ENCODE results near the gene PRC1. TPM values are rescaled to one million over a fixed set of nuclear protein-coding genes. Genes with fewer than 3 reads are reported as not detected.

Gene PRC1
- total and polyA plus RNA-seq, 3 experiments from 2014 or later = 3.4 to 79.9 (median 79.7) TPM

- Mint-ChIP-seq H3K27ac (peak overlapping the region in 1 of 8 donors; percentile 4), H3K27me3 (peaks cover 0 to 1% of the 10 kb centered on the region in 2 donors), H3K4me3 (no peak overlapping the region), H3K4me1 (no peaks in the 10 kb centered on the region), H3K36me3 (peaks cover 0 to 24% (median 0%) of the 10 kb centered on the region in 3 donors), H3K9me3 (no peaks in the 10 kb centered on the region)
- no peaks in the 10 kb centered on the region for H3K4me1 ChIP-seq (ENCODE audit: insufficient read depth, low read length)
- CTCF ChIA-PET = interaction anchor here (0.7 to 2.3 kb wide), 3 partner anchors 12 to 39 kb away, joined by 3 to 8 read pairs (median 3); partner anchors contain the start of gene UNC45A
- POLR2A ChIA-PET = no interaction called here
- H3K4me3 ChIP-seq (ENCODE audit: low read length) = no peak overlapping the region
- H3K9me3 ChIP-seq (ENCODE audit: low read length) = no peaks in the 10 kb centered on the region
- no peak for DNase-seq
- H3K36me3 ChIP-seq (ENCODE audit: insufficient read depth, low read length) = no peaks in the 10 kb centered on the region
- no peaks in the 10 kb centered on the region for H3K27me3 ChIP-seq (ENCODE audit: insufficient read depth, low read length, poor library complexity, severe bottlenecking)
- H3K27ac ChIP-seq (ENCODE audit: low read depth, low read length) = no peak overlapping the region
Measured at GRCh38 chr15:90968434-90968833, 25.9 kb downstream of the PRC1 start.

- Histone ChIP-seq H3K9me3 (ENCODE audit: low read length) (no peaks in the 10 kb centered on the region), H3K4me3 (ENCODE audit: low read length) (no peak overlapping the region), H3K27ac (ENCODE audit: low read depth, low read length) (no peak overlapping the region), H3K4me1 (ENCODE audit: insufficient read depth, low read length) (no peaks in the 10 kb centered on the region), H3K36me3 (ENCODE audit: insufficient read depth, low read length) (no peaks in the 10 kb centered on the region), H3K27me3 (ENCODE audit: insufficient read depth, low read length, poor library complexity, severe bottlenecking) (no peaks in the 10 kb centered on the region)
- CTCF ChIA-PET = interaction anchor here (1.3 kb wide), 1 partner anchor 11 kb away, joined by 4 read pairs; no protein-coding TSS in a partner anchor
- H3K4me3 Mint-ChIP-seq = no peak overlapping the region
- H3K27me3 Mint-ChIP-seq = peaks cover 0 to 1% of the 10 kb centered on the region in 2 donors
- H3K36me3 Mint-ChIP-seq = peaks cover 0 to 33% (median under 1%) of the 10 kb centered on the region in 3 donors
- H3K27ac Mint-ChIP-seq = peak overlapping the region in 2 of 8 donors; percentile 21 to 22
- no peaks in the 10 kb centered on the region for H3K9me3 Mint-ChIP-seq
- POLR2A ChIA-PET = no interaction called here
- no peak for DNase-seq
- no peaks in the 10 kb centered on the region for H3K4me1 Mint-ChIP-seq
Measured at GRCh38 chr15:90967206-90967605, 27.1 kb downstream of the PRC1 start.

- no peaks in the 10 kb centered on the region for H3K4me1 Mint-ChIP-seq
- Histone ChIP-seq H3K4me3 (ENCODE audit: low read length) (no peak overlapping the region), H3K36me3 (ENCODE audit: insufficient read depth, low read length) (no peaks in the 10 kb centered on the region), H3K27me3 (ENCODE audit: insufficient read depth, low read length, poor library complexity, severe bottlenecking) (no peaks in the 10 kb centered on the region), H3K27ac (ENCODE audit: low read depth, low read length) (no peak overlapping the region), H3K9me3 (ENCODE audit: low read length) (no peaks in the 10 kb centered on the region), H3K4me1 (ENCODE audit: insufficient read depth, low read length) (no peaks in the 10 kb centered on the region)
- H3K27ac Mint-ChIP-seq = peak overlapping the region in 2 of 8 donors; percentile 12 to 77
- peaks cover 0 to 1% of the 10 kb centered on the region in 2 donors for H3K27me3 Mint-ChIP-seq
- ChIA-PET POLR2A (no interaction called here), CTCF (interaction anchor here (1.3 kb wide), 1 partner anchor 10 kb away, joined by 4 read pairs; no protein-coding TSS in a partner anchor)
- H3K4me3 Mint-ChIP-seq = no peak overlapping the region
- no peak for DNase-seq
- peaks cover 0 to 43% (median 2%) of the 10 kb centered on the region in 3 donors for H3K36me3 Mint-ChIP-seq
- H3K9me3 Mint-ChIP-seq = no peaks in the 10 kb centered on the region
Measured at GRCh38 chr15:90966262-90966661, 28.1 kb downstream of the PRC1 start.

GRCh38 chr15:90962021-90962420 is 32.3 kb downstream of the PRC1 start:
- no peak overlapping the region for H3K4me3 ChIP-seq (ENCODE audit: low read length)
- no peaks in the 10 kb centered on the region for H3K9me3 ChIP-seq (ENCODE audit: low read length)
- Mint-ChIP-seq H3K36me3 (peaks cover 0 to 54% (median 7%) of the 10 kb centered on the region in 3 donors), H3K9me3 (no peaks in the 10 kb centered on the region), H3K27ac (peak overlapping the region in 1 of 8 donors; percentile 19), H3K4me3 (no peak overlapping the region), H3K4me1 (peaks cover 0 to 5% (median 5%) of the 10 kb centered on the region in 3 donors), H3K27me3 (no peaks in the 10 kb centered on the region)
- ChIA-PET POLR2A (no interaction called here), CTCF (interaction anchor here (1.4 kb wide), 1 partner anchor 21 kb away, joined by 4 read pairs; no protein-coding TSS in a partner anchor)
- no peak for DNase-seq
- no peaks in the 10 kb centered on the region for H3K4me1 ChIP-seq (ENCODE audit: insufficient read depth, low read length)
- no peak overlapping the region for H3K27ac ChIP-seq (ENCODE audit: low read depth, low read length)
- no peaks in the 10 kb centered on the region for H3K36me3 ChIP-seq (ENCODE audit: insufficient read depth, low read length)
- no peaks in the 10 kb centered on the region for H3K27me3 ChIP-seq (ENCODE audit: insufficient read depth, low read length, poor library complexity, severe bottlenecking)

- POLR2A ChIA-PET = no interaction called here
Measured at GRCh38 chr15:90960298-90961091, 33.8 kb downstream of the PRC1 start.

GRCh38 chr15:90959894-90960293 is 34.4 kb downstream of the PRC1 start:
- Mint-ChIP-seq H3K4me3 (peak overlapping the region in 1 of 7 donors; percentile 50), H3K9me3 (no peaks in the 10 kb centered on the region), H3K27me3 (no peaks in the 10 kb centered on the region), H3K4me1 (peaks cover 0 to 20% (median 14%) of the 10 kb centered on the region in 3 donors), H3K27ac (peak overlapping the region in 2 of 8 donors; percentile 36 to 75), H3K36me3 (peaks cover 0 to 44% (median 7%) of the 10 kb centered on the region in 3 donors)
- Histone ChIP-seq H3K9me3 (ENCODE audit: low read length) (no peaks in the 10 kb centered on the region), H3K27ac (ENCODE audit: low read depth, low read length) (no peak overlapping the region), H3K36me3 (ENCODE audit: insufficient read depth, low read length) (no peaks in the 10 kb centered on the region), H3K4me3 (ENCODE audit: low read length) (no peak overlapping the region), H3K4me1 (ENCODE audit: insufficient read depth, low read length) (peaks cover 14% of the 10 kb centered on the region), H3K27me3 (ENCODE audit: insufficient read depth, low read length, poor library complexity, severe bottlenecking) (no peaks in the 10 kb centered on the region)
- CTCF ChIA-PET = interaction anchor here (1.1 to 1.2 kb wide), 2 partner anchors 63 to 73 kb away, joined by 3 read pairs; partner anchors contain the start of gene VPS33B
- POLR2A ChIA-PET = no interaction called here
- DNase-seq = no peak

More at GRCh38 chr15:90960298-90961091, 33.8 kb downstream of the PRC1 start:
- CTCF ChIA-PET = interaction anchor here (1.1 to 1.2 kb wide), 2 partner anchors 62 to 72 kb away, joined by 3 read pairs; partner anchors contain the start of gene VPS33B
- no peaks in the 10 kb centered on the region for H3K27me3 Mint-ChIP-seq
- peak overlapping the region in 1 of 8 donors; percentile 54 for H3K27ac Mint-ChIP-seq
- peaks cover 0 to 16% (median 14%) of the 10 kb centered on the region in 3 donors for H3K4me1 Mint-ChIP-seq
- DNase-seq = no peak
- Histone ChIP-seq H3K4me1 (ENCODE audit: insufficient read depth, low read length) (peaks cover 11% of the 10 kb centered on the region), H3K27ac (ENCODE audit: low read depth, low read length) (no peak overlapping the region), H3K36me3 (ENCODE audit: insufficient read depth, low read length) (no peaks in the 10 kb centered on the region), H3K4me3 (ENCODE audit: low read length) (no peak overlapping the region), H3K9me3 (ENCODE audit: low read length) (no peaks in the 10 kb centered on the region), H3K27me3 (ENCODE audit: insufficient read depth, low read length, poor library complexity, severe bottlenecking) (no peaks in the 10 kb centered on the region)
- H3K9me3 Mint-ChIP-seq = no peaks in the 10 kb centered on the region
- peaks cover 0 to 46% (median 7%) of the 10 kb centered on the region in 3 donors for H3K36me3 Mint-ChIP-seq
- no peak overlapping the region for H3K4me3 Mint-ChIP-seq

GRCh38 chr15:90959028-90959595 is 35.2 kb downstream of the PRC1 start:
- DNase-seq = no peak
- H3K9me3 Mint-ChIP-seq = no peaks in the 10 kb centered on the region
- H3K27me3 Mint-ChIP-seq = no peaks in the 10 kb centered on the region
- H3K27ac Mint-ChIP-seq = peak overlapping the region in 2 of 8 donors; percentile 75 to 78
- peak overlapping the region in 1 of 7 donors; percentile 56 for H3K4me3 Mint-ChIP-seq
- H3K9me3 ChIP-seq (ENCODE audit: low read length) = no peaks in the 10 kb centered on the region
- CTCF ChIA-PET = interaction anchor here (1.1 to 9.2 kb wide), 3 partner anchors 25 to 74 kb away, joined by 3 to 158 read pairs (median 3); partner anchors contain the start of genes HDDC3, UNC45A and VPS33B
- H3K4me3 ChIP-seq (ENCODE audit: low read length) = no peak overlapping the region
- no peak overlapping the region for H3K27ac ChIP-seq (ENCODE audit: low read depth, low read length)
- H3K4me1 ChIP-seq (ENCODE audit: insufficient read depth, low read length) = peaks cover 14% of the 10 kb centered on the region
- no peaks in the 10 kb centered on the region for H3K27me3 ChIP-seq (ENCODE audit: insufficient read depth, low read length, poor library complexity, severe bottlenecking)
- H3K4me1 Mint-ChIP-seq = peaks cover 1 to 24% (median 14%) of the 10 kb centered on the region in 3 donors
- H3K36me3 Mint-ChIP-seq = peaks cover 0 to 48% (median 7%) of the 10 kb centered on the region in 3 donors
- H3K36me3 ChIP-seq (ENCODE audit: insufficient read depth, low read length) = no peaks in the 10 kb centered on the region
- POLR2A ChIA-PET = interaction anchor here (0.6 to 1.0 kb wide), 2 partner anchors 20 to 126 kb away, joined by 3 to 4 read pairs; no protein-coding TSS in a partner anchor
